IPS-15b (cell line): ENCODE results near the gene NFIA.

Experiments used
- H3K27me3 ChIP-seq: one replicate; pipeline ENCODE4 v1.6.1; 2013; ENCODE audit warnings: low read length; ENCODE audit not compliant: control insufficient read depth, insufficient read depth
- H3K36me3 ChIP-seq: one replicate; pipeline ENCODE4 v1.6.1; 2013; ENCODE audit warnings: low read length; ENCODE audit not compliant: control insufficient read depth, insufficient read depth
- H3K4me1 ChIP-seq: one replicate; pipeline ENCODE4 v1.6.1; 2013; ENCODE audit warnings: mild to moderate bottlenecking, low read length; ENCODE audit not compliant: control insufficient read depth, insufficient read depth
- H3K4me3 ChIP-seq: one replicate; pipeline ENCODE4 v1.5.1; 2013; ENCODE audit warnings: low read depth, low read length
- H3K9ac ChIP-seq: one replicate; pipeline ENCODE4 v1.6.1; 2013; ENCODE audit warnings: low read depth, mild to moderate bottlenecking, low read length
- H3K9me3 ChIP-seq: one replicate; pipeline ENCODE4 v1.6.1; 2013; ENCODE audit warnings: mild to moderate bottlenecking, low read length; ENCODE audit not compliant: control insufficient read depth, insufficient read depth

The NFIA gene

DNA sequence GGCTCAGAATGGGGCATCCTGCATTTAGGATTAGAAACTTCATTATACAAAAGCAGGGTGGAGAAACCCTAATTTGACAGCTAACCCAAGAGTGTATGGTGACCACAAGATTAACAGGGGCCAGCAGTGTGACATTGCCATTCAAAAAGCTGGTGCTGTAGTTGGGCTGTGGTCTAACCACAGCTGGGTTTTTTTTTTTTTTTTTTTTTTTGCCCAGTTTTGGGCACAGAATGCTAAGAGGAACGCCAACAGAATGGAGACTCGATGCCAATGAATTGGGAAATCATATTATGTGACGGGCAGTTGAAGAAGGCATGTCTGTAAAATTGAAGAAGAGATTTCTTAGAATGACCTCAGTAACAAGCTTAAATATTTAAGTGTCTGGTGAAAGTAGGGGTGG lies 58.4 kb downstream of the NFIA start:
- Histone ChIP-seq H3K4me3 (no peak overlapping the region), H3K9me3 (no peaks in the 10 kb centered on the region), H3K36me3 (no peaks in the 10 kb centered on the region), H3K27me3 (no peaks in the 10 kb centered on the region), H3K4me1 (peaks cover 10% of the 10 kb centered on the region), H3K9ac (no peak overlapping the region)

DNA sequence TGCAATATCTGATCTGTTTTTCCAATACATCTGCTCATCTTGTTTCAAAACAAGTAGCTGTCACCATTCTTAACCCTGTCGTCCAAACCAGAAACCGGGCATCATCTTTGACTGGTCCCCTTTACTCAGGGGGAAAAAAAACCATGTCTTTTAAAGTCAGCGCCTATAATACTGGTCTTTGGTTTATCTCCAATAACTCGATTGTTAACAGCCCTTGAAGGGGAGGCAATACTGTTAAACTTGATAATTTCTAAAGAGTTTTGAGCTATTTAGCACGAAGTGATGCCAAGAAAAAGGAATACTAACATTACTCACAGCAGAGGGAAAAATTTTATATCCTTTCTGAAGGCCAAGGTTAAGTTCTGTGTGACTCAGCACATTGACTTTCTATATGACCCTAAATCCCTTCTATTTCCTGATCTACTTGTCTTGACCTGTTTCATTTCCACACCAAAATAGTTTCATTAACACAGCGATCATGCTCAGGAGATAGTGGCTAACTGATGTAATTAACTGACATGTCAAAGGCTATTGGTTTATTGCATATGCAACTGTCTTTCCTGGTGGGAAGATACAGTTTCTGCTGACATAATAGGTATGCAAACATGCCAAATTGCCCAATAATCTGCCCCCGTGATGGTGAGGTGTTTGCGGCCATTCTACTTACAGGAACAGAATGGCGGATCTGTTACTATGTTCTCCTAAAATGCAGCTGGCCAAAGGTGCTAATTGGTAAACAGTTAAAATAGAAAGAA lies 59.1 kb downstream of the NFIA start:
- Histone ChIP-seq H3K9me3 (no peaks in the 10 kb centered on the region), H3K36me3 (no peaks in the 10 kb centered on the region), H3K4me3 (no peak overlapping the region), H3K27me3 (no peaks in the 10 kb centered on the region), H3K4me1 (peaks cover 10% of the 10 kb centered on the region), H3K9ac (no peak overlapping the region)

DNA sequence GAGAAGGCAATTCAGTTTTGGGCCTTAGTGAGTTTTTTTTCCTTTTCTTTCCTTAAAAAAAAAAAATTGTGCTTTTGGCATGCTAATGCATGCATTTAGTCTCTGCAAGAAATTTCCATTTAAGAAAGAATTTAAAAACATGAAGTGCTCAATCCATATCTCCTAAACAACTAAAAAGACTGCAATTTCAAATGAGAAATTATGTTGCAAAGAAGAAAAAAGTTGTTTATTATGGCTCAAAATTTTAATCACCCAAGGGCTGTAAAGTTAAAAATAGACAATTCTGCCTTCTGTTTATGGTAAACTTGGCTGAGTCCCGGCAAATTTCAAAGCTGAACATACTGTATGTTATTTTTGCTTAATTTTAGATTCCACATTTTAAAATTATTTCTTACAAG lies 59.7 kb downstream of the NFIA start:
- Histone ChIP-seq H3K9ac (no peak overlapping the region), H3K4me3 (no peak overlapping the region), H3K4me1 (peaks cover 10% of the 10 kb centered on the region), H3K36me3 (no peaks in the 10 kb centered on the region), H3K9me3 (no peaks in the 10 kb centered on the region), H3K27me3 (no peaks in the 10 kb centered on the region)

DNA sequence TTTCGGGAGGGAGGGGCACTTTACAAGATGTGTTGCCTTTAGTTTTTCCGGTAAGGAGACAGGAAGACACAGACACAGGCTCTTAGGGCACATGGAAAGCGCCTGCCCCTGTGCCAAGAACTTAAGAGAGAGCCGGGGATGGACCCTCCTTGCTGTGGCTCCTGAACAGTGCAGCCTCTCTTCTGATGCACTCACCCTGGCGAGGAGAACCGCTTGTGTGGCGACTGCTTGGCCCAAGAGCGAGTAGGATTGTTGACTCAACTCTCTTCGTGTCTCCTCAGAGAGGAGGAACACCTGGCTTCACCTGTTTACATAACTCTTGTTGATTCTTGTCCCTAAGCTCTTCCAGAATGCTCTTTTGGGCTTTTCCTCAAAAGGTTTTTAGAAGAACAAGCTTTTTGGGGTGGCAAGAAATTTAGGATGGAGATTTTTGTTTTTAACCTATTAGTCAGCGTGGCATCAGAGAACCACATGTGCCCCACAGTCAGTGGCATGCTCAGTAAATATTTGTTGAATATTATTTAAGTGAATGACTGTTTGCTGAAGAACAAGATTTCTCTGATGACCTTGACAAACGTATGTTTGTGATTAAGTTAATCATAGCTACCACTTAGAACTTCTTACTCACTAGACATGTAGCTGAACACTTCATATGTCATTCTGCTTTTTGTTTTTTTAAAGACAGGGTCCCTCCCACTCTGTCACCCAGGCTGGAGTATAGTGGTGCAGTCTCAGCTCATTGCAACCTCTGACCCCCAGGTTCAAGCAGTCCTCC lies 60.6 kb downstream of the NFIA start:
- Histone ChIP-seq H3K4me1 (peaks cover 10% of the 10 kb centered on the region), H3K4me3 (no peak overlapping the region), H3K27me3 (no peaks in the 10 kb centered on the region), H3K9ac (no peak overlapping the region), H3K9me3 (no peaks in the 10 kb centered on the region), H3K36me3 (no peaks in the 10 kb centered on the region)

DNA sequence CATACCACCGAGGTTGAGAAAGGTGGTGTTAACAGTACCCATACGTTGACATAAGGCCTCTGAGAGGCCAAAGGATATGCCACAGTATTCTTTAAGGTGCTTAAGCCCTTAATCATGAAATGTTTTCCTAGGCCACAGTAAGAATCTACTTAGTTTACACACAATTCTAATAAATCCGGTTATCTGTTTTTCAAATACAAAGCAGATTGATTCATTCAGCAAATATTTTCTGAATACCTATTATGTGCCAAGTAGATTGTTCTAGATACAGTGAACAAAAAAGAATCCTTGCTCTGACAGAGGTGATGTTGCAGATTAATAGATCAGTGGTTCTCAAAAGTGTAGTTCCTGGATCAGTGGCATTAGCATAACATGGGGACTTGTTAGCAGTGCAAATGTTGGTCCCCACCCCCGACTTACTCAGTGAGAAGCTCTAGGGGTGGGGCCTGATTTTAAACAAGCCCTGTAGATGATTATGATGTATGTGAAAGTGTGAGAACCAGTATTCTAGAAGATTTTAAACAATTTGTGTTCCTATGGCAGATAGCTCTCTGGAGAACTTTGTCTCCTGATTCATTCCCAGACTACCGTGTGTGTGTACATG lies 61.6 kb downstream of the NFIA start:
- no peak overlapping the region for H3K9ac ChIP-seq
- H3K9me3 ChIP-seq, result no peaks in the 10 kb centered on the region
- H3K4me1 ChIP-seq, result peaks cover 10% of the 10 kb centered on the region
- no peak overlapping the region for H3K4me3 ChIP-seq
- no peaks in the 10 kb centered on the region for H3K36me3 ChIP-seq
- no peaks in the 10 kb centered on the region for H3K27me3 ChIP-seq

DNA sequence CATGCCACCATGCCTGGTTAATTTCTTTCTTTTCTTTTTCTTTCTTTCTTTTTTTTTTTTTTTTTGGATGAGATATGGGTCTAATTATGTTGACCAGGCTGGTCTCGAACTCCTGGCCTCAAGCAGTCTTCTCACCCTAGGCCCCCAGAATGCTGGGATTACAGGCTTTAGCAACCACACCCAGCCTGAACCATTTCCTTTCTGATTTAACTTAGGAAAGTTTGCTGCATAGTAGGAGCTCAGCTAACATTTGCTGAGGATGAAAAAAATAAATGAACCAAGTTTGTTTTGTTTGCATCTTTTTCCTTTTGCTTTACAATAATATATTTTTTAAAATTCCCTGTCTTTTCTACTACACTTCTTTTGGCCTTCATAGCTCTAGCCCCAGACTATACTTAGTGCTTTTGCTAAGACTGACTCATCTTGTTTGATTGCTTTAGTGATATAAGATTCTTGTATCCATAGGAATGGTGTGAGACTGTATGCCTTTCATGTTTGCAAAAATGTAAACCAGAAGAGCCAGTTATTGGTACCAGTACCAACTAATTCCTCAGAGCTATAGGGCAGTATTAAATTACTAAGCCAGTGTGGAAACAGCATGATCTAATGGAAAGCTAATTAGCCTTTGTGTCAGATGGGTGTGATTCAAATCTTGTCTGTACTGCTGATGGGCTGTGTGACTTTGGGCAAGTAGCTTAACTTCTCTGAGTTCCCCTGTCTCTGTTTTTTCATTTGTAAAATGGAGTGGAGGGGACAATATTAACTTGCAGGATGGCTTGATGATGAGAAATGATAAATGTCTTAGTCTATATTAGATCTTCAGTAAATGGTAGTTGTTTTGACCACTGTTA lies 66.9 kb downstream of the NFIA start:
- no peak overlapping the region for H3K4me3 ChIP-seq
- H3K9ac ChIP-seq, result no peak overlapping the region
- H3K9me3 ChIP-seq, result no peaks in the 10 kb centered on the region
- H3K4me1 ChIP-seq, result peaks cover under 1% of the 10 kb centered on the region
- H3K27me3 ChIP-seq, result no peaks in the 10 kb centered on the region
- H3K36me3 ChIP-seq, result no peaks in the 10 kb centered on the region

DNA sequence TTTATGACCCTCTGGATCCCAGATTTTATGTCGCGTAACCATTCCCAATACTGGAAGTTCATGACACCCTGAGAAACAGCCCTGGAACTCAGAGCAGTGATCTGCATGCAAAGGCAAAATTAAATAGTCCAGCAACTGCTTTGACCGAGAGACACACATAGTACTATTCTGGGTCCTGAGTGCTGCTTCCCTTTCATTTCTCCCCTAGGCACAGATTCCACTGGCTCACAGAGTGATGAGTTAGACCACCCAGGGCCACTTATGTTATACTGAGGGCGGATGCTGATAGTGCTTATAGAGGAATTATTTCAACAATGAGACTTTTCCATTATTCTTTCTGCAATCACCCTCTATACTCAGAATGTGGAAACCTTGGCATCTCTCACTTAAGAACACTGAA lies 69.2 kb downstream of the NFIA start:
- no peaks in the 10 kb centered on the region for H3K4me1 ChIP-seq
- H3K36me3 ChIP-seq, result no peaks in the 10 kb centered on the region
- H3K9ac ChIP-seq, result no peak overlapping the region
- no peaks in the 10 kb centered on the region for H3K27me3 ChIP-seq
- no peaks in the 10 kb centered on the region for H3K9me3 ChIP-seq
- no peak overlapping the region for H3K4me3 ChIP-seq

DNA sequence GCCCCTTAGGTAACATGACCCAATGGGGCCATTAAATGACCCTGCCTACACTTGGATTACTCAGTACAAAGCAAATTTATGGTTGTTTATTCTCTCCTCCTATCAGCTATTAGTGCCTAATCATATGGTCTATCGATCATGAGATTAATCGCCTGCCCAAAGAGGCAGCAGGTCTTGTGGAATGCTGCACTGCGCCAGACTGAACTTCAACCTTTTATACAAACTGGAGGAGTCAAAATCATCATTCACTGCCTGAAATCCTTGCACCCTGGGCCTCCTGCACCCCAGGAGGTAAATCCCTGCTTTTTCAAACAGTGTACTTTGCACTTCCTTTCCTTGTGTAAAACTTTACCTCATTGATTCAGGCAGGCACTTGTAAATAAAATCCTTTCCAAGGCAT lies 69.7 kb downstream of the NFIA start:
- Histone ChIP-seq H3K4me1 (no peaks in the 10 kb centered on the region), H3K27me3 (no peaks in the 10 kb centered on the region), H3K9me3 (no peaks in the 10 kb centered on the region), H3K4me3 (no peak overlapping the region), H3K9ac (no peak overlapping the region), H3K36me3 (no peaks in the 10 kb centered on the region)

DNA sequence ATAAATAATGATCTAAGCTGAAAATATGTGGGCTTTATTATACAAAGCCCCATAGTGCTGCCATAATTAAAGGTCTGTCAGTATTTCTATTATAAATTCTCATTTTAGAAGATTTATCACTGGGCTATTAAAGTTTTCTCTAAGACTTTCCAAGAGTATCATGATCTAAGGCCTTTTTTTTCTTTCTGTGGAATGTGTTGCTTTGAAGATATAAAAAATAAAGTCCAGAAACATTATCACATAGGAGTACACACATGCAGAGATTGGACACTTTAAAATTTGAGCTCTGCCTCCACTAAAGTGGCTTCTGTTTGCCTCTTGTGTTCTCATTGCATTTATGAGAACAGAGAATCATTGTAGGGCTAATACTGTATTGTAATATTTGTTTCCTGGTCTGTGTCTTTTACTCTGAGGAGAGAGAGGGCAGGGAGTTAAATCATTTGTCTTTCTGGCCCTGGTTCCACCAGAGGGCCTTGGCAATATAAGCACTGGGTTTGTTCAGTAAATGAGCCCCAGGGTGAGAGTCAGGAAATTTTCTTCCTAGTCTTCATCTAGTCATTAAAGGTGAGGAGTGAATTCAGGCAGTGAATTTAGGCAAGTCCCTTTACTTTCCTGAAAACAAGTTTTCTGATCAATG lies 70.2 kb downstream of the NFIA start:
- Histone ChIP-seq H3K36me3 (no peaks in the 10 kb centered on the region), H3K27me3 (no peaks in the 10 kb centered on the region), H3K9ac (no peak overlapping the region), H3K4me3 (no peak overlapping the region), H3K4me1 (no peaks in the 10 kb centered on the region), H3K9me3 (no peaks in the 10 kb centered on the region)

DNA sequence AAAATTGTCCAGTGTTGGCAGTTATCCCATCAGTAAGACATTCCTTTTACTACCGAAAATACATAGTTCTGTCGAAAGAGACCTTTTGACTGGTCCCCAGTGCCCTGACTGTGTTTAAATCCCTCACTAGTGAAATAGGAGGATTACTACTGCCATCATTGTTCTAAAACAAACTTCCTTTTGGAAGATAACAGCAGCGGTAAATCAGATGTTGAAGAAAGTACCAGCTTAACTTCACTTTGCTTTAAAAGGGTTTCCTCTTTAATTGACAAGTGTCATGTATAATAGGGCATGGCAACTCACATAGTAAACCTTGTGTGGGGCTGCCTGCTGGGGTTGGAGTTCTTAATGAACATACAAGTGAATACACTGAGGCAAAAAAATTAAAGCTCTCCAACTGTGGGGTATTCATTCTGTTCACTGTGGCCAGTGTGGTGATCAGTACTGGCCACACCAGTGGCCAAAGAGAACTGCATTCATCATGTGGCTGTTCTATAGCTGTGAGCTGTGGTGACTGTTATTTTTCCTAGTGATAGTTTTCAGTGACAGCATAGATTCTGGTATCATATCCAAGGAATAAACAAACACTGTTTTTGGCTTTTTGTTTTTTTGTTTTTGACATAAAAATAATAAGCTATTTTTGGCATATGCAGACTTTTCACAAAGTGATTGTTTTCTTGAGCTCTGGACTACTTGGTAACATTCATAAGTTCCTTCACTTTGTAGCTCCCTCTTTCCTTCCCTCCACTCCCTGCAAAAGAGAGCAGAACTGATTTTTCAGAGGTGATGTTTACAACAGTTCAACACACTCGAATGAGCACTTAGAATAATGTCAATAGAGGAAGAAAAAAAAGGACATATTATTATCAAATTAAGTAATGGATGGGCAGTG lies 74.5 kb downstream of the NFIA start:
- no peak overlapping the region for H3K9ac ChIP-seq
- H3K9me3 ChIP-seq, result no peaks in the 10 kb centered on the region
- H3K4me3 ChIP-seq, result no peak overlapping the region
- no peaks in the 10 kb centered on the region for H3K4me1 ChIP-seq
- H3K36me3 ChIP-seq, result no peaks in the 10 kb centered on the region
- no peaks in the 10 kb centered on the region for H3K27me3 ChIP-seq
